Measurements from ENCODE around the gene MLLT6. TPM values are rescaled to one million over a fixed set of nuclear protein-coding genes. Genes with fewer than 3 reads are reported as not detected.

MLLT6 gene
- total and polyA plus RNA-seq, 9 donors = 52.3 to 278 (median 170) TPM

- WGBS, 3 donors = 17 to 29% (median 24%) methylated on average over 12 to 13 of the region's 13 CpGs
- Histone ChIP-seq H3K9me3 (no peaks in the 10 kb centered on the region), H3K27me3 (no peaks in the 10 kb centered on the region), H3K27ac (no peak overlapping the region), H3K4me3 (no peak overlapping the region), H3K4me1 (ENCODE audit: insufficient read depth) (peaks cover 4% of the 10 kb centered on the region), H3K36me3 (no peaks in the 10 kb centered on the region)
- no peak for DNase-seq
- TF ChIP-seq CTCF (IDR thresholded peaks at IDR 0.05) (no peak), EP300 (IDR thresholded peaks at IDR 0.05) (no peak), POLR2A (IDR thresholded peaks at IDR 0.05) (no peak)
- intact Hi-C loops (cut with DNase I) = no loop called here
These were observed 46.2 kb upstream of the MLLT6 start for GRCh38 chr17:38658741-38659345.

GRCh38 chr17:38659415-38659814, 45.7 kb upstream of the MLLT6 start:
- intact Hi-C loops (cut with DNase I) = no loop called here
- WGBS, 3 donors = 76 to 88% (median 77%) methylated on average over 7 of the region's 7 CpGs

GRCh38 chr17:38660097-38661025, 44.7 kb upstream of the MLLT6 start:
- intact Hi-C loops (cut with DNase I) = loop anchor here (5.0 to 10.0 kb wide), 5 partner anchors 56 to 316 kb away; partner anchors contain the start of genes GPR179 (in 1 of the 4) and SRCIN1 (in 1 of the 4)
- DNase-seq = peak in 1 of 5 donors; percentile 18
- Histone ChIP-seq H3K9me3 (no peaks in the 10 kb centered on the region), H3K4me3 (no peak overlapping the region), H3K4me1 (ENCODE audit: insufficient read depth) (no peaks in the 10 kb centered on the region), H3K27ac (no peak overlapping the region), H3K27me3 (no peaks in the 10 kb centered on the region), H3K36me3 (no peaks in the 10 kb centered on the region)
- WGBS, 3 donors = 70 to 75% (median 74%) methylated on average over 16 of the region's 16 CpGs
- TF ChIP-seq POLR2A (IDR thresholded peaks at IDR 0.05) (no peak), CTCF (IDR thresholded peaks at IDR 0.05) (no peak), EP300 (IDR thresholded peaks at IDR 0.05) (no peak)

More at GRCh38 chr17:38659415-38659814, 45.7 kb upstream of the MLLT6 start:
- Histone ChIP-seq H3K36me3 (no peaks in the 10 kb centered on the region), H3K4me3 (no peak overlapping the region), H3K9me3 (no peaks in the 10 kb centered on the region), H3K4me1 (ENCODE audit: insufficient read depth) (peaks cover 4% of the 10 kb centered on the region), H3K27me3 (no peaks in the 10 kb centered on the region), H3K27ac (no peak overlapping the region)
- no peak for DNase-seq
- TF ChIP-seq EP300 (IDR thresholded peaks at IDR 0.05) (no peak), POLR2A (IDR thresholded peaks at IDR 0.05) (no peak), CTCF (IDR thresholded peaks at IDR 0.05) (no peak)

GRCh38 chr17:38663125-38663751, 41.8 kb upstream of the MLLT6 start:
- H3K9me3 ChIP-seq = no peaks in the 10 kb centered on the region
- H3K27ac ChIP-seq = no peak overlapping the region
- TF ChIP-seq CTCF (IDR thresholded peaks at IDR 0.05) (no peak), POLR2A (IDR thresholded peaks at IDR 0.05) (no peak), EP300 (IDR thresholded peaks at IDR 0.05) (no peak)
- DNase-seq = no peak
- H3K4me3 ChIP-seq = no peak overlapping the region
- no peaks in the 10 kb centered on the region for H3K4me1 ChIP-seq (ENCODE audit: insufficient read depth)
- H3K36me3 ChIP-seq = no peaks in the 10 kb centered on the region
- no peaks in the 10 kb centered on the region for H3K27me3 ChIP-seq
- intact Hi-C loops (cut with DNase I) = loop anchor here (5.0 to 10.0 kb wide), 5 partner anchors 58 to 318 kb away; partner anchors contain the start of genes GPR179 (in 1 of the 4) and SRCIN1 (in 1 of the 4)
- WGBS, 3 donors = 29 to 38% (median 33%) methylated on average over 9 of the region's 9 CpGs

Data from ovary (tissue), 9 donors.